ENCODE results near the gene HAUS3.
"Not testable (repeated sequence)": the region's sequence is repeated elsewhere in the genome, so short reads cannot be mapped to it uniquely, and the experiment has no call there.

The HAUS3 gene

GRCh38 chr4:2218436-2218835 is 23.5 kb downstream of the HAUS3 start:
- no peak for DNase-seq

DNA sequence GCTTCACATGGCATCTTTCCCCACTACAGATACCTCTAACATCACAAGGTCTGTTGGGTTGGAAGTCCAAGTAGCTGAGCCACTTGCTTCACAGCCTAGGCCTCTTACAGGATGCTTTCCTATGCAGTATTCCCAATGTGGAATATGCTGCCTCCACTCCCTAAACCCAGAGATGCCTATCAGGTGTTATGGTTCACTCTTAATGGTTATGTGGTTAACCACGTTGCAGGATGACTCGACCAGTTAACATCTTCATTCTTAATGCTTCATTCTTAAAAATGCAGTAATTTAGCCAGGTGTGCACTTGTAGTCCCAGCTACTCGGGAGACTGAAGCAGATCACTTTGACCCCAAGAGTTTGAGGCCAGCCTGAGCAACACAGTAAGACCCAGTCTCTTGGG is 24.2 kb downstream of the HAUS3 start:
- DNase-seq, result no peak

DNA sequence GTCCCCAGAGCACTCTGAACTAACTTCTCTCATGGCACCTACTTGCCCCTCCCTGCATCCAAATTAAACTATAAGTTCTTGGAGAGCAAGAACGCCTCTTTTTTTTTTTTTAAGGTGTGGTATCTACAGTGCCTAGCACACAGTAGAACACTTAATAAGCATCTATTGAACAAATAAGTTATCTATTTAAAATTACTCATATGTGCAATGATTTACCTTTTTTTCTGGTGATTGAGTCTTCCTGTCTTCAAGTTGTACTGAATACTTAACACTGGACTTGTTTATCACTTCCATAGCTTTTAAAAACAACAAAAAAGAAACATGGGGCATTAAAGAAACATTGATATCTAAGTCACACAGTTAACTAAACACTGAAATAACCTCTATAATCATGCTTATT is 29.1 kb downstream of the HAUS3 start:
- DNase-seq, result no peak

GRCh38 chr4:2202789-2203188 is 39.1 kb downstream of the HAUS3 start:
- DNase-seq, result not testable (repeated sequence)

DNA sequence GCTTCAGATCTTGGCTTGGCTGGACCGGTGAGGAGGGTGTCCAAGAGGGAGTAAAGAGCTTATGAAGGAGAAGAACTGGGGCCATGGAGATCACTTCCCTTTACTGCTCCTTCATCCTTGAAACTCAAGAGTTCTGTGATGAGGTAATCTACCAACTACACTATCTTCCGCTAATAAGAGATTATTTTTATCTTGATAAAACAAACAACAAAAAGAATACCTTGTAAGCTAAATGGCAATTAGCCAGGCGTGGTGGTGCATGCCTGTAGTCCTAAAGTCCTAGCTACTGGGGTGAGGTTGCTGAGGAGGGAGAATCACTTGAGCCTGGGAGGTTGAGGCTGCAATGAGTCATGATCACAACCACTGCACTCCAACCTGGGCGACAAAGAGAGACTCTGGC is 47.4 kb downstream of the HAUS3 start:
- DNase-seq, result no peak

GRCh38 chr4:2193326-2193725 is 48.6 kb downstream of the HAUS3 start:
- no peak for DNase-seq

- no peak for DNase-seq
Observed at GRCh38 chr4:2186865-2187172, 55.1 kb downstream of the HAUS3 start.

DNA sequence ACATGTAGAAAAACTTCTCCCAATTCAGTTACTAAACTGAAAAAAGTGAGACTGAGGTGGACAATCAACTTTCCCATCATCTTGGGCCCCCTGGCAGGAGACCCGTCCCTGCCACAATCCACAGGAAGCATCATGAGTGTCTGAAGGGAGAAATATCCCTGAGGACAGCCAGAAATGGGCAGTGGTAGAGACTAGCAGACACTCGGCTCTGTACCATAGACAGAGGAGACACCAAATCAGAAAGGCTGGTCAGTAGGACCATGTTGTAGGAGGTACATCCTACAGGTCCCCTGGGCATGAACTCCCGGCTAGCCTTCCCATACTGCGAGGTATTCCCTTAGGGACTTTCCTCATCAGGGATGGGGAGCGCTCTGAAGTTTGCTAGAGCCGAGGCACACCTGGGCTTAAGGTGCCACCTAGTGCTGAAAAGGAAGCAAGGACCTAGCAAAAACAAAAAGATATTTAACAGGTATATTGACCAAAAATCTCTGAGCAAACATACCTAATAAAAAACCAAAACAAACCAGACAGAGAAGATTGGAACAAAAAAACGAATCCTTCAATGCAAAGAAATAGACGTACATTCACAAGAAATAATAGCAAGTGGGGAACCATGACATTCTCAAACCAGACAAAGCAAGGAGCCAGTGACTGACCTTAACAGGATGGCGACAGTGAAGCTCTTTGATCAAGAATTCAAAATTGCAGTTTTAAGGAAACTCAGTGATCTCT is 55.6 kb downstream of the HAUS3 start:
- DNase-seq, result no peak

DNA sequence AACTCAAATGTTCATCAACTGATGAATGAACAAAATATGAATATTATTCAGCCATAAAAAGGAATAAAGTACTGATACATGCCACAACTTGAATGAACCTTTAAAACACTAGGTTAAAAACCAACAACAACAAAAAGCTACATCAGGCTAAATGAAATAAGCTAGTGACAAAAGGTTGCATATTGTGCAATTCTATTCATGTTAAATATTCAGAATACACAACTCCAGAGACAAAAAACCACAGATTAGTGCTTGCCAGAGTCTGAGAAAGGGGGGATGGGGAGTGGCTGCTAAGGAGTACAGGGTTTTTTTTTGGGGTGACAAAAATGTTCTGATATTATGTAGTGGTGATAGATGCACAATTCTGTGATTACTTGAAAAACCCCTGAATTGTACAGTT is 58.5 kb downstream of the HAUS3 start:
- DNase-seq, result no peak

GRCh38 chr4:2182994-2183393 is 58.9 kb downstream of the HAUS3 start:
- no peak for DNase-seq

GRCh38 chr4:2180410-2180809 is 61.5 kb downstream of the HAUS3 start:
- DNase-seq, result no peak

GRCh38 chr4:2179717-2180116 is 62.2 kb downstream of the HAUS3 start:
- DNase-seq, result no peak

- no peak for DNase-seq
Observed at GRCh38 chr4:2178986-2179385, 62.9 kb downstream of the HAUS3 start.
